ENCODE measurements around the gene LEMD2.

The LEMD2 gene

DNA sequence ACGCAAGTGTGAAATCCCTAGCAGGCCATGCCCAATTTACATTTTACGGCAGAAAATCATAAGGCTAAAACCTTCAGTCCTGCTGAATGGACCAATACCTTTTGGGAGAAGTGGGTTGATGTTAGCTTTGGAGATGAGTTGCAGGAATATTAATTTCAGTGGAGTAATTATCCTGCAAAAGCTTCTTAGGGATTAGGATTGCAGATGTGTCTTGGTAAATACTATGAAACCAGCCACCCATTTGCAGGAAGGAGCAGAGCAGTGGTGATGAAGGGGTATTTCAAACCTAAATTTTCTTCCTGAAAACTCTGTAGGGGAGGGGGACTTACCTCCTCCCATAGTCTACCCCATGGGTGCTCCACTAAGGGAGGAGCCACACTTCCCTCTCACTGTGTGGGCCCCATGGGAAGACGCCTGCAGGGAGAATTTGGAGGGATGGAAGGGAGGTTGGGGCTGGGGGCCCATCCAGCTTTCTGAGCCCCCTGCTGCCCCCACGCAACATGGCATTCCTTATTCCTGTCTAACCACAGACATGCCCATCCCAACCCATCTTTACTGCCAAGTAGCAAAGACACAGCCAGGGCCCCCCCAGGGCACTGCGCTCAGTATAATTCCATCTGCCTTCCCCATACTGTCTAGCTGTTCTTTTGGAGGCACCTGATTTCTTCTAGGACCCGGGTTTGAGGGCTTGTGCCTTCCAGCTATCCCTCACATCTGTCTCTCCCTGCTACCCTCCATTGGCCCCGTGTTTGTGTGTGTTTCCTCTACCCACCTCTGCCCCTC is 62.8 kb downstream of the LEMD2 start:
- H3K4me3 ChIP-seq (ENCODE audit: low read depth, low read length), result no peak overlapping the region
- DNase-seq, result no peak
- TF ChIP-seq, protein P1, sequence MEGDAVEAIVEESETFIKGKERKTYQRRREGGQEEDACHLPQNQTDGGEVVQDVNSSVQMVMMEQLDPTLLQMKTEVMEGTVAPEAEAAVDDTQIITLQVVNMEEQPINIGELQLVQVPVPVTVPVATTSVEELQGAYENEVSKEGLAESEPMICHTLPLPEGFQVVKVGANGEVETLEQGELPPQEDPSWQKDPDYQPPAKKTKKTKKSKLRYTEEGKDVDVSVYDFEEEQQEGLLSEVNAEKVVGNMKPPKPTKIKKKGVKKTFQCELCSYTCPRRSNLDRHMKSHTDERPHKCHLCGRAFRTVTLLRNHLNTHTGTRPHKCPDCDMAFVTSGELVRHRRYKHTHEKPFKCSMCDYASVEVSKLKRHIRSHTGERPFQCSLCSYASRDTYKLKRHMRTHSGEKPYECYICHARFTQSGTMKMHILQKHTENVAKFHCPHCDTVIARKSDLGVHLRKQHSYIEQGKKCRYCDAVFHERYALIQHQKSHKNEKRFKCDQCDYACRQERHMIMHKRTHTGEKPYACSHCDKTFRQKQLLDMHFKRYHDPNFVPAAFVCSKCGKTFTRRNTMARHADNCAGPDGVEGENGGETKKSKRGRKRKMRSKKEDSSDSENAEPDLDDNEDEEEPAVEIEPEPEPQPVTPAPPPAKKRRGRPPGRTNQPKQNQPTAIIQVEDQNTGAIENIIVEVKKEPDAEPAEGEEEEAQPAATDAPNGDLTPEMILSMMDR (IDR thresholded peaks at IDR 0.05; ENCODE audit: low read depth, low read length, missing control alignments), result no peak
- in situ Hi-C loops (cut with HindIII; ENCODE audit: low pct_ligation_motif_present, low sequenced_read_pairs), result no loop called here
- H3K27ac ChIP-seq, result no peak overlapping the region
- H3K27me3 ChIP-seq (replicated peaks), result peaks cover 34% of the 10 kb centered on the region
- no peaks in the 10 kb centered on the region for H3K36me3 ChIP-seq (replicated peaks)

DNA sequence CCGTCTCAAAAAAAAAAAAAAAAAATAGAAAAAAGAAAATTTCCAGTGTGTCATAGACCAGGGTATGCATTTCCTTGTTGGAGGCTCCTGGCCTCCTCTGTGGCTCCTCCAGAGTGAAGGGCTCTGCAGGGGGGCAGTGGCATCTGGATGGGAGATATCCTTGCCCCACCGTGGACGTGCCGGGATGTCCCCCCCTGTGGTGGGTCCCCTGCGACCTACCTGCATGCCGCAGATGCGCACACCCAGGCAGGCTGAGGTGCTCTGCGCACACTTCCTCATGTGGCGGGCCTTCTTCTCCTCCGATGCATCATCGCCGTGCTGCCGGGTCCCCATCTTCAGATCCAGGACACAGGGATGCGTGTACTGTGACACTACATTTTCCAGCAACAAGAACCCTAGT is 63.7 kb downstream of the LEMD2 start:
- H3K27me3 ChIP-seq (replicated peaks), result peaks cover 34% of the 10 kb centered on the region
- in situ Hi-C loops (cut with HindIII; ENCODE audit: low pct_ligation_motif_present, low sequenced_read_pairs), result no loop called here
- DNase-seq, result no peak

DNA sequence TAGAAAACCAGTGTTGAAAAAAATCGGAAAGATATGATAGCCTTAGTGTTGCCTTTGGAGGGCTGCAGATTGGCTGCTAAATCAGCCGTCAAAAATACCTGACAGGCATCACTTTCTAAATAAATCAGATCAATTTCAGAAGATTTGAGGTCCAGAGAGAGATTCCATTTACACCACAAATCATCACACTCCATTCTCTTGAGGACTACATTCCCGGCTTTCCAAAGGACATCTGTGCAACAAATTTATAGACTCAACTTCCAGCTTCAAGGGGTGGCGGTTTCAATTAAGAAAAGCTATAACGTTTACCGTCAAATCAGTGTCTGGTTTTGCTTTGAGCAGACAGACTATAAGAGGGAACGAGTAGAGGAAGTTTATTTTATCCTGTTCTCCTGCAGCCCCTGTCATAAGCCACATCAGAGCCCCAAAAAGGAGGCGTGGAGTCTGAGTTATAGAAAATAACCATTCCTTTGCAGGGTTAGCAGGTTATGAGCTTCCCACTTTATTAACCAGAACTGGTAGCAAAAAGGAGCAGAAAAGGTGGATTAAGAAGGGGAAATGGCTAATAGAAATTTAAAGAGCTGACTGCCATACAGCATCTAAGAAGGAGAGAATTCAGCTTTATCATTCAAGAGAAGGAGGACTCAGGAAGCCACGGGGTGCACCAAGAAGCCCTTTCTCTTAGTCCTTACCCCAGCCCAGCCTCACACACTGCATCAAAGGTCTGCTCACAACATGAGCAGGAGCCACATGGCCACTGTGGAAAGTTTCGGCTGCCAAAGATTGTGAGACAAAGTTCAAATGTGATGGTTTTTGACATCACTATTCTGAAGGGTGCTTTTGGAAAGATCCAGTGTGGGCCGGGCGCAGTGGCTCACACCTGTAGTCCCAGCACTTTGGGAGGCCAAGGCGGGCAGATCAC is 64.6 kb downstream of the LEMD2 start:
- H3K36me3 ChIP-seq (replicated peaks), result no peaks in the 10 kb centered on the region
- peaks cover 34% of the 10 kb centered on the region for H3K27me3 ChIP-seq (replicated peaks)
- no peak for DNase-seq
- H3K27ac ChIP-seq, result no peak overlapping the region
- in situ Hi-C loops (cut with HindIII; ENCODE audit: low pct_ligation_motif_present, low sequenced_read_pairs), result no loop called here
- TF ChIP-seq, protein P1 (IDR thresholded peaks at IDR 0.05; ENCODE audit: low read depth, low read length, missing control alignments), result no peak
- H3K4me3 ChIP-seq (ENCODE audit: low read depth, low read length), result no peak overlapping the region

More for the DNA sequence above, 63.7 kb downstream of the LEMD2 start:
- H3K4me3 ChIP-seq (ENCODE audit: low read depth, low read length), result no peak overlapping the region
- TF ChIP-seq, protein P1 (IDR thresholded peaks at IDR 0.05; ENCODE audit: low read depth, low read length, missing control alignments), result no peak
- no peaks in the 10 kb centered on the region for H3K36me3 ChIP-seq (replicated peaks)
- H3K27ac ChIP-seq, result no peak overlapping the region

DNA sequence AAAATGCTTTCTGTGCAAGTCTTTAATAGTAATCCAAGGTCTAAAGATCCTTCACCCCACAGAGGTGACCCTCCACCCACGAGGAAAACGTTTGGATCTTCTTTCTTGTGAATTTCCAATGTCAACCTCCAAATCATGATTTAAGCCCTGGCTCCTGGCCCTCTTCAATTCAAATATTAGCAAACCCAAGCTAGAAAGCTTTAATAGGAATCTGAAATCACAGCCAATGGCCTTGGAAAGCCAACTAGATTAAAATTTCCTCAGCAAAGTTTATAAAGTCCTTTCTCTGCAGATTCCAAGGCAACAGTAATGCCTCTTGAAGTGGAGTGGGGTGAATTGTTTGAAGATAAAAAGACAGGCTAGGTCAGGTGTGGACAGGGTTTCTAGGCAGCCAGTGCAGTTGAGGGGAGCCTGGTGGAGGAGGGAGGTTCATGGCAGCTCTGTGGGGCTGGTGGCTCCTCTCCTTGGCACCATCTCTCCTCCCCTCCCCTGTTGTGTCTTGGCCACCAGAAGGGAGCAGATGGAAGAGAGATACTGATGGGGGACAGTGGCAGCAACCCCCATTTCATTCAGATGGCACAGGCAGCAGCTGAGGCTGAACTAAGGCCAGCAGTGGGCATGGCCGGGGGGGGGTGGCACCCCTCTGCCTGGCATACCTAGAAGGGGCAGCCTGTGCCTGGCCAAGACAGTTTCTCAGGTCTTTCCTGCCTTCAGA is 65.4 kb downstream of the LEMD2 start:
- Histone ChIP-seq H3K27ac (no peak overlapping the region), H3K27me3 (replicated peaks) (peaks cover 37% of the 10 kb centered on the region), H3K36me3 (replicated peaks) (no peaks in the 10 kb centered on the region), H3K4me3 (ENCODE audit: low read depth, low read length) (no peak overlapping the region)
- no peak for DNase-seq
- TF ChIP-seq, protein P1 (IDR thresholded peaks at IDR 0.05; ENCODE audit: low read depth, low read length, missing control alignments), result no peak
- in situ Hi-C loops (cut with HindIII; ENCODE audit: low pct_ligation_motif_present, low sequenced_read_pairs), result no loop called here

DNA sequence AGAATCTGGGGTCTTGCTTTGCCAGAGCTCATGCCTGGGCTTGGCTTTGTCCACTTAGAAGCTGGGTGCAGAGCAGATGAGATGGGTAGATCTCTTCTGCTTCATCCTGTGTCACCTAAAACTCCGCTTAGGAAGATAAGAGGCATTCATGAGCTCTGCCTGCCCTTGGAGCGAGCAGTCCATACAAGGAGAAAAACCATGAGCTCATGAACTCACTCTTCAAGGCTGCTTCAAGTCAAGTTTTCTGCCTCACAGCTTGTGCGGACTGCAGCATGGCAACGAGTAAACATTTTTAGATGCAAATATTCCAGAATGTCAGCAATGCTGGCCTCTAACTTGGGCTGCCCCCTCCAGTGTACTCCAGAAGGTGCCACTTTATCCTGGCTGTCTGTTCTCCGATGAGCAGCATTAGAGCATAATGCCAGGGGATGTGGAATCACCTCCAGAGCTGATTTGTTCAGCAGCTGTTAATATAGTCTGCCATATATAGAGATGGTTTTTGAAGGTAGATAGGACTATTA is 66.8 kb downstream of the LEMD2 start:
- Histone ChIP-seq H3K27me3 (replicated peaks) (peaks cover 37% of the 10 kb centered on the region), H3K27ac (no peak overlapping the region), H3K36me3 (replicated peaks) (no peaks in the 10 kb centered on the region), H3K4me3 (ENCODE audit: low read depth, low read length) (no peak overlapping the region)
- DNase-seq, result no peak
- TF ChIP-seq, protein P1 (IDR thresholded peaks at IDR 0.05; ENCODE audit: low read depth, low read length, missing control alignments), result no peak
- in situ Hi-C loops (cut with HindIII; ENCODE audit: low pct_ligation_motif_present, low sequenced_read_pairs), result no loop called here

Data from brain microvascular endothelial cell (primary cell).